Measurements from ENCODE around the gene HIF1AN. TPM values are rescaled to one million over a fixed set of nuclear protein-coding genes. Genes with fewer than 3 reads are reported as not detected.

HIF1AN gene
- total and polyA plus RNA-seq, 2 of the 8 experiments (the other 6 are each of a cell fraction or from before 2014, with no cell fraction given), result 10.9 to 62.8 TPM

GRCh38 chr10:100551196-100551595 lies 15.5 kb downstream of the HIF1AN start:
- H3K4me3 ChIP-seq (ENCODE audit: extremely low read depth in 1 of 4, insufficient read depth in 2 of 4, low read depth in 3 of 4, low read length in 4 of 4), result no peak overlapping the region
- WGBS, 2 experiments (ENCODE audit: extremely low coverage in 1 of 2, insufficient coverage in 1 of 2, insufficient read length in 1 of 2, insufficient replicate concordance in 2 of 2, low coverage in 1 of 2, low lambda C conversion rate in 2 of 2, missing lambda C conversion rate in 1 of 2), result 97% methylated on average over 4 of the region's 4 CpGs; no CpG with 5 or more reads in 1 of the 2 experiments
- H4K8ac ChIP-seq (ENCODE audit: extremely low read depth, insufficient read depth, low read length), result no peak overlapping the region; the same call in 1 of the 2 replicates
- H2AK5ac ChIP-seq (ENCODE audit: low read depth, low read length), result no peak overlapping the region
- POLR2A ChIA-PET (ENCODE audit: partially characterized antibody), result interaction anchor here (1.2 to 6.2 kb wide), 5 partner anchors 8 to 16 kb away, joined by 6 to 41 read pairs (median 21); partner anchors contain the start of gene HIF1AN
- H3K36me3 ChIP-seq (ENCODE audit: control insufficient read depth in 2 of 4, insufficient read depth in 4 of 4, low read length in 3 of 4), result peaks cover 19 to 42% (median 38%) of the 10 kb centered on the region in 4 experiments; a peak in 7 of 8 replicates
- H3K18ac ChIP-seq (ENCODE audit: extremely low read depth, low read length), result no peak overlapping the region
- H3K23me2 ChIP-seq (ENCODE audit: low read depth, low read length), result no peaks in the 10 kb centered on the region
- no peak overlapping the region for H2BK12ac ChIP-seq (ENCODE audit: low read depth, low read length)
- no peak overlapping the region for H2BK20ac ChIP-seq (ENCODE audit: low read length)
- H3K56ac ChIP-seq (replicated peaks; ENCODE audit: insufficient read length, low read depth, low read length), result no peak overlapping the region
- H2BK5ac ChIP-seq (ENCODE audit: low read depth, low read length), result no peak overlapping the region
- no peak overlapping the region for H3K14ac ChIP-seq (ENCODE audit: insufficient read length)
- H3K9me3 ChIP-seq (ENCODE audit: insufficient read depth in 2 of 2, low read depth in 1 of 2, low read length in 1 of 2), result no peaks in the 10 kb centered on the region
- DNase-seq (ENCODE audit: low read depth in 1 of 2, low spot score in 2 of 2) (no peak), FAIRE-seq (no peak)
- no peak overlapping the region for H3K23ac ChIP-seq (ENCODE audit: insufficient read length)
- no peak overlapping the region for H2BK15ac ChIP-seq (ENCODE audit: low read length)
- no peak overlapping the region for H4K5ac ChIP-seq (ENCODE audit: insufficient read length, low read depth, low read length)
- no peaks in the 10 kb centered on the region for H3K27me3 ChIP-seq (replicated peaks in 1 of 4; ENCODE audit: control insufficient read depth in 3 of 4, extremely low read depth in 1 of 4, insufficient read depth in 3 of 4, low read length in 3 of 4)
- CTCF ChIA-PET (ENCODE audit: partially characterized antibody), result interaction anchor here (0.9 to 7.2 kb wide), 6 partner anchors 10 to 321 kb away, joined by 3 to 57 read pairs (median 6); no protein-coding TSS in a partner anchor
- H4K20me1 ChIP-seq (replicated peaks in 1 of 2; ENCODE audit: control insufficient read depth in 1 of 2, insufficient read depth in 2 of 2, low read length in 2 of 2), result peaks cover 0 to 4% of the 10 kb centered on the region in 2 experiments
- no peak overlapping the region for H3K9ac ChIP-seq (replicated peaks in 1 of 4; ENCODE audit: extremely low read depth in 1 of 4, low read depth in 3 of 4, low read length in 3 of 4)
- H3K4ac ChIP-seq (replicated peaks; ENCODE audit: insufficient read length, low read depth, low read length), result no peak overlapping the region
- no peak overlapping the region for H3K4me2 ChIP-seq (ENCODE audit: insufficient read depth in 1 of 2, low read depth in 2 of 2, low read length in 2 of 2)
- H3K4me1 ChIP-seq (replicated peaks in 1 of 4; ENCODE audit: control insufficient read depth in 3 of 4, insufficient read depth in 4 of 4, low read length in 3 of 4), result no peaks in the 10 kb centered on the region
- H2AFZ ChIP-seq (ENCODE audit: low read length), result no peak overlapping the region
- H3K79me1 ChIP-seq (ENCODE audit: low read depth, low read length), result peaks cover 3% of the 10 kb centered on the region; the same call in 1 of the 2 replicates
- no peaks in the 10 kb centered on the region for H3K79me2 ChIP-seq (ENCODE audit: control insufficient read depth in 1 of 2, insufficient read depth in 2 of 2, low read length in 2 of 2)
- H4K91ac ChIP-seq (replicated peaks; ENCODE audit: insufficient read length, low read length), result no peak overlapping the region
- H3K27ac ChIP-seq (ENCODE audit: low read depth, low read length), result no peak overlapping the region
- no peak overlapping the region for H2BK120ac ChIP-seq (replicated peaks; ENCODE audit: low read depth, low read length)
- no peak for TF ChIP-seq CTBP2 (IDR thresholded peaks at IDR 0.05; ENCODE audit: borderline replicate concordance, insufficient read depth, insufficient read length, low read length)
- TF ChIP-seq GTF2F1 (IDR thresholded peaks at IDR 0.05; ENCODE audit: borderline replicate concordance, low read depth, low read length), result no peak
- no peak for TF ChIP-seq GABPA (IDR thresholded peaks at IDR 0.05; ENCODE audit: borderline replicate concordance, insufficient read depth, low read length)
- no peak for TF ChIP-seq CEBPB (IDR thresholded peaks at IDR 0.05; ENCODE audit: low read depth, low read length)
- TF ChIP-seq RAD21 (IDR thresholded peaks at IDR 0.05 in 1 of 2, conservative IDR thresholded peaks at IDR 0.05 in 1 of 2; ENCODE audit: low read depth in 2 of 2, low read length in 2 of 2), result no peak

Measured in H1 (cell line).